NCI-H2107 treated with DMSO at 0.1 percent for 48 hours (cell line): ENCODE data around the gene CHFR.
"Not testable (repeated sequence)": the region's sequence is repeated elsewhere in the genome, so short reads cannot be mapped to it uniquely, and the experiment has no call there.

Experiments used
- DNase-seq: peaks from one replicate; lab custom pipeline; 2025; ENCODE audit not compliant: unreplicated experiment; lab: John Stamatoyannopoulos, UW

Gene CHFR

GRCh38 chr12:132813443-132813842 lies 74.0 kb downstream of the CHFR start:
- no peak for DNase-seq

GRCh38 chr12:132812631-132813305 lies 74.6 kb downstream of the CHFR start:
- DNase-seq = no peak

GRCh38 chr12:132809391-132809790 lies 78.0 kb downstream of the CHFR start:
- not testable (repeated sequence) for DNase-seq

GRCh38 chr12:132807295-132808092 lies 79.9 kb downstream of the CHFR start:
- no peak for DNase-seq

GRCh38 chr12:132806857-132807256 lies 80.5 kb downstream of the CHFR start:
- DNase-seq = no peak

- DNase-seq = no peak
Measured at GRCh38 chr12:132804426-132804861, 83.0 kb downstream of the CHFR start.

GRCh38 chr12:132803888-132804287 lies 83.5 kb downstream of the CHFR start:
- DNase-seq = no peak

- no peak for DNase-seq
Measured at GRCh38 chr12:132803125-132803524, 84.3 kb downstream of the CHFR start.

GRCh38 chr12:132801741-132802140 lies 85.7 kb downstream of the CHFR start:
- DNase-seq = no peak

- no peak for DNase-seq
Measured at GRCh38 chr12:132798836-132799235, 88.6 kb downstream of the CHFR start.

- DNase-seq = no peak
Measured at GRCh38 chr12:132797820-132798570, 89.4 kb downstream of the CHFR start.

GRCh38 chr12:132795847-132796246 lies 91.6 kb downstream of the CHFR start:
- DNase-seq = no peak

GRCh38 chr12:132791940-132792339 lies 95.5 kb downstream of the CHFR start:
- not testable (repeated sequence) for DNase-seq

- no peak for DNase-seq
Measured at GRCh38 chr12:132789099-132789471, 98.3 kb downstream of the CHFR start.

- DNase-seq = no peak
Measured at GRCh38 chr12:132788375-132789098, 98.9 kb downstream of the CHFR start.

- no peak for DNase-seq
Measured at GRCh38 chr12:132787877-132788276, 99.5 kb downstream of the CHFR start.

GRCh38 chr12:132786192-132786591 lies 101.2 kb downstream of the CHFR start:
- no peak for DNase-seq

- DNase-seq = no peak
Measured at GRCh38 chr12:132784580-132784979, 102.8 kb downstream of the CHFR start.

GRCh38 chr12:132783917-132784531 lies 103.4 kb downstream of the CHFR start:
- DNase-seq = no peak
